ENCODE results near the gene CFAP61.

The CFAP61 gene

GRCh38 chr20:20407891-20408805 lies 355.8 kb downstream of the CFAP61 start:
- no peak for DNase-seq

- DNase-seq = no peak
Measured at GRCh38 chr20:20409331-20409730, 357.0 kb downstream of the CFAP61 start.

Measured in right hindlimb (tissue), 1 donor.